Endothelial cell of umbilical vein (primary cell): Measurements from ENCODE around the gene ZBTB7C. TPM values are rescaled to one million over a fixed set of nuclear protein-coding genes. Genes with fewer than 3 reads are reported as not detected.

Experiments used
- BruUV-seq: library from RNA; stranded (reverse); fragments of 400-500 nt; replicated peaks from 2 replicates; lab custom pipeline; 2021; lab: Mats Ljungman, UMichigan
- CTCF ChIA-PET: fragments of 300-600, 350-600 bp; sonication (Branson Sonifier 250); formaldehyde crosslinking; loops from one replicate; lab custom pipeline; 2021; ENCODE audit warnings: antibody characterized with exemption, inconsistent platforms; lab: Charles Lee
- POLR2A ChIA-PET: fragments of 300-600, 350-600 bp; sonication (Branson Sonifier 250); formaldehyde crosslinking; loops from one replicate; lab custom pipeline; 2021; ENCODE audit warnings: antibody characterized with exemption, inconsistent platforms; lab: Charles Lee
- DNase-seq: peaks from one replicate; pipeline ENCODE4 v3.0.0-alpha.2; 2011; ENCODE audit warnings: low read depth, low spot score
- FAIRE-seq: peaks from 2 replicates; lab custom pipeline; 2011; peaks lifted over from hg19 to GRCh38; lab: Jason Lieb, UNC
- H2AFZ ChIP-seq: 2 replicates; pipeline ENCODE4 v1.6.0; 2012; ENCODE audit warnings: low read depth, low read length, control low read depth, inconsistent platforms
- H3K27ac ChIP-seq: 2 replicates; pipeline ENCODE4 v1.5.1; 2011; ENCODE audit warnings: low read depth, mild to moderate bottlenecking, control low read depth, low read length, moderate library complexity; ENCODE audit not compliant: insufficient read depth
- H3K27me3 ChIP-seq, 2 experiments: 2 replicates each; pipeline versions ENCODE4 v1.6.0 to v1.6.1; 2011; ENCODE audit warnings: low read length in 2 of 2, mixed read lengths in 1 of 2; ENCODE audit not compliant: control insufficient read depth in 2 of 2, insufficient read depth in 2 of 2
- H3K36me3 ChIP-seq, 2 experiments: 2 replicates in 1 of 2; 3 replicates in 1 of 2; pipeline ENCODE4 v1.5.1; 2011; ENCODE audit warnings: low read length in 2 of 2, mild to moderate bottlenecking in 1 of 2, moderate library complexity in 1 of 2; ENCODE audit not compliant: control insufficient read depth in 2 of 2, insufficient read depth in 2 of 2; ENCODE audit errors: extremely low read depth in 1 of 2
- H3K4me1 ChIP-seq: 3 replicates; pipeline ENCODE4 v1.5.1; 2011; ENCODE audit warnings: mild to moderate bottlenecking, low read length; ENCODE audit not compliant: control insufficient read depth, insufficient read depth; ENCODE audit errors: extremely low read depth
- H3K4me2 ChIP-seq: 2 replicates; pipeline ENCODE4 v1.6.1; 2011; ENCODE audit warnings: low read length, control low read depth, mixed read lengths; ENCODE audit not compliant: insufficient read depth
- H3K4me3 ChIP-seq, 3 experiments: fragments of 200-600 bp in 1 of 3; sonication (generic), shearing (Covaris generic) in 1 of 3; replicated peaks in 1 of 3; 2 replicates each; pipeline ENCODE4 v1.5.1; 2011 to 2016; ENCODE audit warnings: control low read depth in 3 of 3, low read length in 3 of 3, mild to moderate bottlenecking in 2 of 3, inconsistent platforms in 1 of 3, low read depth in 1 of 3, moderate library complexity in 1 of 3; ENCODE audit not compliant: insufficient read depth in 1 of 3
- H3K79me2 ChIP-seq: 2 replicates; pipeline ENCODE4 v1.6.0; 2012; ENCODE audit warnings: low read length, inconsistent platforms; ENCODE audit not compliant: control insufficient read depth, insufficient read depth
- H3K9ac ChIP-seq: replicated peaks from 2 replicates; pipeline ENCODE3; 2011; ENCODE audit warnings: low read length, control low read depth; ENCODE audit not compliant: insufficient read depth; ENCODE audit errors: extremely low read depth
- H3K9me1 ChIP-seq: replicated peaks from 3 replicates; pipeline ENCODE4 v1.6.0; 2011; ENCODE audit warnings: mild to moderate bottlenecking, low read length; ENCODE audit not compliant: control insufficient read depth, insufficient read depth; ENCODE audit errors: extremely low read depth
- H3K9me3 ChIP-seq: replicated peaks from 2 replicates; pipeline ENCODE4 v1.5.1; 2012; ENCODE audit warnings: low read length, inconsistent platforms; ENCODE audit not compliant: control insufficient read depth, insufficient read depth
- H4K20me1 ChIP-seq: replicated peaks from 2 replicates; pipeline ENCODE3; 2011; ENCODE audit warnings: mild to moderate bottlenecking, low read length; ENCODE audit not compliant: control insufficient read depth, insufficient read depth; ENCODE audit errors: extremely low read depth
- EZH2 ChIP-seq: IDR thresholded peaks from 2 replicates; pipeline ENCODE4 v1.6.1; 2012; ENCODE audit warnings: borderline replicate concordance, low read depth, mild to moderate bottlenecking, moderate library complexity, low read length, inconsistent platforms; ENCODE audit not compliant: severe bottlenecking
- FOS ChIP-seq: IDR thresholded peaks from 2 replicates; pipeline ENCODE4 v1.6.1; 2011; ENCODE audit warnings: mild to moderate bottlenecking, low read length, moderate library complexity, borderline replicate concordance; ENCODE audit not compliant: insufficient read depth
- GATA2 ChIP-seq: IDR thresholded peaks from 2 replicates; pipeline ENCODE4 v1.7.0; 2011; ENCODE audit warnings: low read depth, mild to moderate bottlenecking, moderate library complexity, mixed read lengths, low read length; ENCODE audit not compliant: insufficient read length, insufficient read depth
- JUN ChIP-seq: IDR thresholded peaks from 2 replicates; pipeline ENCODE4 v1.6.1; 2011; ENCODE audit warnings: borderline replicate concordance, low read depth; ENCODE audit not compliant: insufficient read length, insufficient read depth
- MYC ChIP-seq: IDR thresholded peaks from one replicate; pipeline ENCODE4 v1.6.1; 2011; ENCODE audit warnings: mild to moderate bottlenecking, low read depth, low read length
- POLR2A ChIP-seq: IDR thresholded peaks from 2 replicates; pipeline ENCODE4 v1.6.1; 2012; ENCODE audit warnings: low read depth, mild to moderate bottlenecking, control low read depth, low read length
- POLR2AphosphoS5 ChIP-seq: IDR thresholded peaks from 2 replicates; pipeline ENCODE4 v1.6.1; 2012; ENCODE audit warnings: low read depth, mild to moderate bottlenecking, control low read depth, low read length, moderate library complexity; ENCODE audit not compliant: insufficient read depth
- dilution Hi-C: fragments of 300-500 bp; cut with MboI; formaldehyde crosslinking; loops from one replicate; pipeline ENCODE4 v1.15.0; 2019; ENCODE audit warnings: low sequenced_read_pairs; ENCODE audit not compliant: extremely low pct_ligation_motif_present
- intact Hi-C: fragments of 100-400 bp; cut with micrococcal nuclease; formaldehyde crosslinking; loops from one replicate; pipeline ENCODE4 v1.10.0; 2022
- polyA plus RNA-seq, 4 experiments: library from polyadenylated mRNA; depleted of rRNA in 3 of 4; stranded (reverse) in 3 of 4; unstranded in 1 of 4; fragments of >200 nt; gene quantifications; 2 replicates each; pipeline versions ENCODE4 v1.2.1 to v1.2.3, GENCODE V29; 2011 to 2012; ENCODE audit warnings: missing spikeins in 1 of 4
- total RNA-seq: library from RNA; stranded (reverse); gene quantifications from 2 replicates; pipeline ENCODE4 v1.2.3, GENCODE V29; 2021
- TF ChIP-seq, protein P1 (sequence below): IDR thresholded peaks from 2 replicates; pipeline ENCODE4 v1.6.1; 2011; ENCODE audit not compliant: insufficient read depth, insufficient read length
- TF ChIP-seq, protein P2 (sequence below), 2 donors: IDR thresholded peaks; 1 replicate in 1 of 2; 2 replicates in 1 of 2; pipeline ENCODE4 v1.5.1; 2011; ENCODE audit warnings: low read length in 2 of 2, mild to moderate bottlenecking in 2 of 2, moderate library complexity in 2 of 2, control low read depth in 1 of 2, inconsistent platforms in 1 of 2, low read depth in 1 of 2; ENCODE audit not compliant: insufficient read depth in 1 of 2; ENCODE audit errors: extremely low read depth in 1 of 2

ZBTB7C gene
- total and polyA plus RNA-seq, 2 donors (not counting 3 experiments of a cell fraction or from before 2014, with no cell fraction given): not detected

DNA sequence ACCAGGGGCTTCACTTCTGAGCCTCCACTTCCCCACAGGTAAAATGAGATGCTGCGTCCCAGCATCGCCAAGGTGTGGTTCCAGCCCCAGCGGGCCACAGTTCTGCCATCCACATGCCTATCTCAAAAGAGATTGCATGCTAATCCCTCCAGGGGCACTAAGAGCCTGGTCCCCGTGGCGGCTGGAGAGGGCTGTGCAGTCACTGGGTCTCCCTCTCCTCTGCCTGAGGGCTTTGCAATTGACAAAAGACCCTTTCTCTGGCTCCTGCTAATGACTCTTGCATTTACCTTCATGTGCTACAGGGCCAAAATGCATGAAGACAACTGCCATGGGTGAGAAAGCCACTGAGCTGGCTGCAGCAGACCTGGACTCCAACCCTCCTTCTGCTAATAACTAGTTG, 18.5 kb downstream of the ZBTB7C start:
- TF ChIP-seq, protein P1, sequence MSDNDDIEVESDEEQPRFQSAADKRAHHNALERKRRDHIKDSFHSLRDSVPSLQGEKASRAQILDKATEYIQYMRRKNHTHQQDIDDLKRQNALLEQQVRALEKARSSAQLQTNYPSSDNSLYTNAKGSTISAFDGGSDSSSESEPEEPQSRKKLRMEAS: no peak
- TF ChIP-seq GATA2 (no peak), JUN (no peak), POLR2A (no peak), FOS (no peak), EZH2 (no peak), MYC (no peak), POLR2AphosphoS5 (no peak)
- TF ChIP-seq, protein P2, sequence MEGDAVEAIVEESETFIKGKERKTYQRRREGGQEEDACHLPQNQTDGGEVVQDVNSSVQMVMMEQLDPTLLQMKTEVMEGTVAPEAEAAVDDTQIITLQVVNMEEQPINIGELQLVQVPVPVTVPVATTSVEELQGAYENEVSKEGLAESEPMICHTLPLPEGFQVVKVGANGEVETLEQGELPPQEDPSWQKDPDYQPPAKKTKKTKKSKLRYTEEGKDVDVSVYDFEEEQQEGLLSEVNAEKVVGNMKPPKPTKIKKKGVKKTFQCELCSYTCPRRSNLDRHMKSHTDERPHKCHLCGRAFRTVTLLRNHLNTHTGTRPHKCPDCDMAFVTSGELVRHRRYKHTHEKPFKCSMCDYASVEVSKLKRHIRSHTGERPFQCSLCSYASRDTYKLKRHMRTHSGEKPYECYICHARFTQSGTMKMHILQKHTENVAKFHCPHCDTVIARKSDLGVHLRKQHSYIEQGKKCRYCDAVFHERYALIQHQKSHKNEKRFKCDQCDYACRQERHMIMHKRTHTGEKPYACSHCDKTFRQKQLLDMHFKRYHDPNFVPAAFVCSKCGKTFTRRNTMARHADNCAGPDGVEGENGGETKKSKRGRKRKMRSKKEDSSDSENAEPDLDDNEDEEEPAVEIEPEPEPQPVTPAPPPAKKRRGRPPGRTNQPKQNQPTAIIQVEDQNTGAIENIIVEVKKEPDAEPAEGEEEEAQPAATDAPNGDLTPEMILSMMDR (IDR thresholded peaks at IDR 0.05; ENCODE audit: extremely low read depth in 1 of 2, insufficient read depth in 1 of 2, low read depth in 1 of 2, low read length in 2 of 2): no peak
- FAIRE-seq (no peak), DNase-seq (no peak)
- Histone ChIP-seq H3K9ac (no peak overlapping the region), H3K4me2 (no peak overlapping the region), H2AFZ (no peak overlapping the region), H3K9me3 (no peaks in the 10 kb centered on the region), H3K9me1 (no peaks in the 10 kb centered on the region), H3K4me1 (no peaks in the 10 kb centered on the region), H3K27me3 (peaks cover 0 to 4% of the 10 kb centered on the region in 2 experiments), H3K79me2 (no peaks in the 10 kb centered on the region), H3K36me3 (no peaks in the 10 kb centered on the region), H3K27ac (no peak overlapping the region), H3K4me3 (no peak overlapping the region), H4K20me1 (no peaks in the 10 kb centered on the region)
- ChIA-PET POLR2A (no interaction called here), CTCF (no interaction called here)
- dilution Hi-C loops (no loop called here), intact Hi-C loops (no loop called here)
- no TSS peak for BruUV-seq
